Trophoblast cell (in vitro differentiated cells and primary cell): ENCODE measurements around the gene CLK1.
A peak's percentile ranks its signal among the peaks of the same experiment; 100 is the strongest.

Experiments used
- DNase-seq, 2 donors: peaks; one replicate each; pipeline ENCODE4 v3.0.0-alpha.2; 2016
- H2AFZ ChIP-seq: 2 replicates; pipeline ENCODE4 v1.6.1; 2013; ENCODE audit warnings: low read length, moderate library complexity, mild to moderate bottlenecking; ENCODE audit not compliant: insufficient read depth, poor library complexity
- H2AK5ac ChIP-seq: 2 replicates; pipeline ENCODE4 v1.6.1; 2013; ENCODE audit warnings: mild to moderate bottlenecking, low read length
- H2BK120ac ChIP-seq: 2 replicates; pipeline ENCODE4 v1.6.1; 2013; ENCODE audit warnings: low read length, mild to moderate bottlenecking, moderate library complexity; ENCODE audit not compliant: insufficient read depth, poor library complexity
- H2BK12ac ChIP-seq: 2 replicates; pipeline ENCODE4 v1.6.1; 2013; ENCODE audit warnings: mild to moderate bottlenecking, low read length, moderate library complexity
- H2BK5ac ChIP-seq: 2 replicates; pipeline ENCODE4 v1.6.1; 2013; ENCODE audit warnings: low read length, low read depth, moderate library complexity, mild to moderate bottlenecking; ENCODE audit not compliant: poor library complexity
- H3K14ac ChIP-seq: 2 replicates; pipeline ENCODE4 v1.6.1; 2013; ENCODE audit warnings: mild to moderate bottlenecking, low read length
- H3K18ac ChIP-seq: 2 replicates; pipeline ENCODE4 v1.6.1; 2013; ENCODE audit warnings: mild to moderate bottlenecking, low read length
- H3K23ac ChIP-seq: 2 replicates; pipeline ENCODE4 v1.6.1; 2013; ENCODE audit warnings: low read length
- H3K27ac ChIP-seq: 2 replicates; pipeline ENCODE4 v1.5.1; 2013; ENCODE audit warnings: low read depth, mild to moderate bottlenecking, inconsistent platforms, low read length, moderate library complexity
- H3K27me3 ChIP-seq: 2 replicates; pipeline ENCODE4 v1.6.1; 2013; ENCODE audit warnings: inconsistent platforms, mild to moderate bottlenecking, low read length, moderate library complexity; ENCODE audit not compliant: insufficient read depth
- H3K36me3 ChIP-seq, 2 experiments: 1 replicate in 1 of 2; 2 replicates in 1 of 2; pipeline ENCODE4 v1.6.1; 2013; ENCODE audit warnings: low read length in 2 of 2, mild to moderate bottlenecking in 2 of 2, moderate library complexity in 1 of 2; ENCODE audit not compliant: insufficient read depth in 2 of 2, control insufficient read depth in 1 of 2
- H3K4ac ChIP-seq: 2 replicates; pipeline ENCODE4 v1.6.1; 2013; ENCODE audit warnings: low read depth, mild to moderate bottlenecking, low read length, moderate library complexity
- H3K4me1 ChIP-seq, 2 experiments: 1 replicate in 1 of 2; 2 replicates in 1 of 2; pipeline ENCODE4 v1.6.1; 2013; ENCODE audit warnings: low read length in 2 of 2, mild to moderate bottlenecking in 2 of 2, moderate library complexity in 1 of 2; ENCODE audit not compliant: insufficient read depth in 2 of 2, control insufficient read depth in 1 of 2
- H3K4me2 ChIP-seq: 2 replicates; pipeline ENCODE4 v1.6.1; 2013; ENCODE audit warnings: inconsistent platforms, mild to moderate bottlenecking, low read length, moderate library complexity
- H3K4me3 ChIP-seq: 2 replicates; pipeline ENCODE4 v1.5.1; 2013; ENCODE audit warnings: mild to moderate bottlenecking, low read depth, low read length, inconsistent platforms
- H3K79me1 ChIP-seq: one replicate; pipeline ENCODE4 v1.6.1; 2013; ENCODE audit warnings: low read length
- H3K79me2 ChIP-seq: 2 replicates; pipeline ENCODE4 v1.6.1; 2013; ENCODE audit warnings: low read length, mild to moderate bottlenecking; ENCODE audit not compliant: control insufficient read depth, insufficient read depth, poor library complexity
- H3K9ac ChIP-seq: 2 replicates; pipeline ENCODE4 v1.6.1; 2013; ENCODE audit warnings: mild to moderate bottlenecking, low read length
- H3K9me3 ChIP-seq: 2 replicates; pipeline ENCODE4 v1.6.1; 2013; ENCODE audit warnings: low read depth, mild to moderate bottlenecking, control low read depth, inconsistent platforms, low read length; ENCODE audit not compliant: insufficient read depth
- H4K12ac ChIP-seq: 2 replicates; pipeline ENCODE4 v1.6.1; 2013; ENCODE audit warnings: low read depth, mild to moderate bottlenecking, low read length, moderate library complexity
- H4K8ac ChIP-seq: 2 replicates; pipeline ENCODE4 v1.6.1; 2013; ENCODE audit warnings: low read depth, mild to moderate bottlenecking, low read length, moderate library complexity
- H4K91ac ChIP-seq: one replicate; pipeline ENCODE4 v1.6.1; 2013; ENCODE audit warnings: low read depth, mild to moderate bottlenecking, low read length, moderate library complexity
- WGBS: extraction: QIAGEN DNeasy Blood & Tissue Kit; methylation state at CpG from one replicate; pipeline ENCODE4 v1.1.7; 2013; ENCODE audit warnings: missing lambda C conversion rate; ENCODE audit not compliant: insufficient read length, insufficient coverage; ENCODE audit errors: extremely low coverage; 5-methylcytosine and 5-hydroxymethylcytosine counted together

Gene CLK1

GRCh38 chr2:200845194-200845593 is 19.3 kb downstream of the CLK1 start:
- no peak for DNase-seq
- no peak overlapping the region for H3K4ac ChIP-seq
- no peaks in the 10 kb centered on the region for H3K4me1 ChIP-seq
- no peak overlapping the region for H4K91ac ChIP-seq
- no CpG with 5 or more reads among the region's 5 CpGs for WGBS
- H3K36me3 ChIP-seq = no peaks in the 10 kb centered on the region
- H3K18ac ChIP-seq = no peak overlapping the region
- H3K4me2 ChIP-seq = no peak overlapping the region
- no peak overlapping the region for H2BK120ac ChIP-seq
- no peak overlapping the region for H4K12ac ChIP-seq
- no peak overlapping the region for H2AFZ ChIP-seq
- H3K9ac ChIP-seq = no peak overlapping the region
- no peak overlapping the region for H3K23ac ChIP-seq
- H3K79me2 ChIP-seq = no peaks in the 10 kb centered on the region
- no peak overlapping the region for H3K4me3 ChIP-seq
- no peak overlapping the region for H2BK5ac ChIP-seq
- H2AK5ac ChIP-seq = no peak overlapping the region
- no peak overlapping the region for H3K14ac ChIP-seq
- no peak overlapping the region for H4K8ac ChIP-seq
- no peaks in the 10 kb centered on the region for H3K79me1 ChIP-seq
- H3K9me3 ChIP-seq = no peaks in the 10 kb centered on the region
- H3K27ac ChIP-seq = no peak overlapping the region
- H3K27me3 ChIP-seq = no peaks in the 10 kb centered on the region
- no peak overlapping the region for H2BK12ac ChIP-seq

GRCh38 chr2:200843993-200844948 is 20.2 kb downstream of the CLK1 start:
- Histone ChIP-seq H2BK120ac (no peak overlapping the region), H2BK5ac (no peak overlapping the region), H3K4me1 (no peaks in the 10 kb centered on the region), H3K9ac (no peak overlapping the region), H3K14ac (no peak overlapping the region), H4K12ac (no peak overlapping the region), H3K4ac (no peak overlapping the region), H3K18ac (no peak overlapping the region), H3K4me3 (no peak overlapping the region), H3K23ac (no peak overlapping the region), H2AFZ (no peak overlapping the region), H4K8ac (no peak overlapping the region), H3K27ac (no peak overlapping the region), H3K79me1 (no peaks in the 10 kb centered on the region), H2AK5ac (no peak overlapping the region), H3K27me3 (no peaks in the 10 kb centered on the region), H2BK12ac (no peak overlapping the region), H3K9me3 (no peaks in the 10 kb centered on the region), H3K79me2 (no peaks in the 10 kb centered on the region), H3K36me3 (no peaks in the 10 kb centered on the region), H4K91ac (no peak overlapping the region), H3K4me2 (no peak overlapping the region)
- WGBS = no CpG with 5 or more reads among the region's 24 CpGs
- no peak for DNase-seq

DNA sequence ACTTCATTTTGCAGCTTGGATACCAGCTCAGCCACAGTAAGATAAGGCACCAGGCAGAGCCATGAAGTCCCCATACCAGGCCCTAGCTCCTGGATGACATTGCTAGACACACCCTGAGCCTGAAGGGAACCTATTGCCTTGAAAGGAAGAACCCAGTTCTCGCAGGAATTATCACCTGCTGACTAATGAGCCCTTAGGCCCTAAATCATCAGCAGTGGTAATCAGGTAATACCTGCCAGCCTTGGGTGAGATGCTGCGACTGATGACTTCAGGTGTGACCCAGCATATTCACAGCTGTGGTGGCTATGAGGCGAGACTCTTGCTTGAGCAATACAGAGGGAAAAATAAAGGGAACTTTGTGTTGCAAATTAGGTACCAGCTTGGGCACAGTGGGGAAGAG is 24.9 kb downstream of the CLK1 start:
- peak; percentile 88 to 90 for DNase-seq
- Histone ChIP-seq H3K23ac (no peak overlapping the region), H4K91ac (no peak overlapping the region), H3K9ac (no peak overlapping the region), H4K8ac (no peak overlapping the region), H3K4me2 (no peak overlapping the region), H4K12ac (no peak overlapping the region), H3K9me3 (peaks cover 3% of the 10 kb centered on the region), H3K27me3 (no peaks in the 10 kb centered on the region), H3K79me2 (no peaks in the 10 kb centered on the region), H2AFZ (no peak overlapping the region), H3K36me3 (no peaks in the 10 kb centered on the region), H3K4ac (no peak overlapping the region), H2BK120ac (no peak overlapping the region), H3K14ac (no peak overlapping the region), H2AK5ac (no peak overlapping the region), H3K4me3 (no peak overlapping the region), H3K18ac (no peak overlapping the region), H2BK12ac (no peak overlapping the region), H3K4me1 (no peaks in the 10 kb centered on the region), H3K79me1 (no peaks in the 10 kb centered on the region), H2BK5ac (no peak overlapping the region), H3K27ac (no peak overlapping the region)
- no CpG with 5 or more reads among the region's 3 CpGs for WGBS

DNA sequence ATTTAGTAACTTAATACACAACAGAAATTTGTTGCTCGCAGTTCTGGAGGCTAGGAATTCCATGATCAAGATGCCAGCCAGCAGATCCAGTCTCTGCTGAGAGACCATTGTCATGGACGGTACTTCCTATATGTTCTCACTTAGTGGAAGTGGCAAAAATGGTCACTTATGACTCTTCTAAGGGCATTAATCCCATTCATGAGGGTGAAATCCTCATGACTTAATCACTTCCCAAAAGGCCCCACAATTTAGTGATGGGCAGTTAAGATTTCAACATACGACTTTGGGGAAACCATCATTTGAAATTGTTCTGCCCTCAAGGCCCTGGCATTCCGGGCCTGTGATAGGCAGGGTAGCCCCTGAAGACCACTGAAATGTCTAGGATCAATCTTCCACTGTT is 29.8 kb downstream of the CLK1 start:
- no peak overlapping the region for H3K9ac ChIP-seq
- H3K27ac ChIP-seq = no peak overlapping the region
- no CpG with 5 or more reads among the region's 4 CpGs for WGBS
- no peaks in the 10 kb centered on the region for H3K79me2 ChIP-seq
- H2AFZ ChIP-seq = no peak overlapping the region
- H3K9me3 ChIP-seq = peaks cover 3% of the 10 kb centered on the region
- no peak overlapping the region for H3K4ac ChIP-seq
- no peak overlapping the region for H2BK120ac ChIP-seq
- H4K12ac ChIP-seq = no peak overlapping the region
- H3K4me2 ChIP-seq = no peak overlapping the region
- DNase-seq = no peak
- H2BK5ac ChIP-seq = no peak overlapping the region
- no peaks in the 10 kb centered on the region for H3K27me3 ChIP-seq
- H2AK5ac ChIP-seq = no peak overlapping the region
- H3K23ac ChIP-seq = no peak overlapping the region
- no peaks in the 10 kb centered on the region for H3K79me1 ChIP-seq
- no peaks in the 10 kb centered on the region for H3K36me3 ChIP-seq
- H3K18ac ChIP-seq = no peak overlapping the region
- no peak overlapping the region for H3K14ac ChIP-seq
- H4K8ac ChIP-seq = no peak overlapping the region
- H2BK12ac ChIP-seq = no peak overlapping the region
- H3K4me1 ChIP-seq = no peaks in the 10 kb centered on the region
- H3K4me3 ChIP-seq = no peak overlapping the region
- no peak overlapping the region for H4K91ac ChIP-seq
